Fibroblast of lung (primary cell): ENCODE results near the gene TMEM205. TPM values are rescaled to one million over a fixed set of nuclear protein-coding genes. Genes with fewer than 3 reads are reported as not detected.

ENCODE experiments used
- DNase-seq, 2 donors: peaks; one replicate each; pipeline versions ENCODE4 v3.0.0 to v3.0.0-alpha.2; 2010; ENCODE audit warnings: low read depth in 2 of 2
- H2AFZ ChIP-seq: 2 replicates; pipeline ENCODE4 v1.5.1; 2012; ENCODE audit warnings: low read length, control low read depth, inconsistent platforms
- H3K27ac ChIP-seq: 2 replicates; pipeline ENCODE4 v1.5.1; 2011; ENCODE audit warnings: low read length, control low read depth; ENCODE audit not compliant: insufficient read depth
- H3K27me3 ChIP-seq: 2 replicates; pipeline ENCODE4 v1.5.1; 2011; ENCODE audit warnings: mild to moderate bottlenecking, low read length; ENCODE audit not compliant: control insufficient read depth, insufficient read depth
- H3K36me3 ChIP-seq: 2 replicates; pipeline ENCODE4 v1.5.1; 2011; ENCODE audit warnings: low read length; ENCODE audit not compliant: control insufficient read depth, insufficient read depth
- H3K4me1 ChIP-seq: 2 replicates; pipeline ENCODE4 v1.5.1; 2011; ENCODE audit warnings: low read length; ENCODE audit not compliant: control insufficient read depth, insufficient read depth; ENCODE audit errors: extremely low read depth
- H3K4me2 ChIP-seq: 2 replicates; pipeline ENCODE4 v1.5.1; 2011; ENCODE audit warnings: low read length, control low read depth; ENCODE audit not compliant: insufficient read depth; ENCODE audit errors: extremely low read depth
- H3K4me3 ChIP-seq, 4 experiments: fragments of 200-600 bp in 1 of 4; sonication (generic) in 1 of 4; replicated peaks in 1 of 4; 2 replicates each; pipeline ENCODE4 v1.5.1; 2011 to 2016; ENCODE audit warnings: low read length in 4 of 4, low read depth in 3 of 4, mild to moderate bottlenecking in 3 of 4, control low read depth in 2 of 4, inconsistent platforms in 1 of 4, mixed read lengths in 1 of 4; ENCODE audit not compliant: insufficient read depth in 1 of 4; ENCODE audit errors: control extremely low read depth in 1 of 4
- H3K79me2 ChIP-seq: 2 replicates; pipeline ENCODE4 v1.5.1; 2012; ENCODE audit warnings: mild to moderate bottlenecking, low read length, inconsistent platforms; ENCODE audit not compliant: control insufficient read depth, insufficient read depth
- H3K9ac ChIP-seq: 2 replicates; pipeline ENCODE4 v1.5.1; 2011; ENCODE audit warnings: mild to moderate bottlenecking, low read length, control low read depth; ENCODE audit not compliant: insufficient read depth
- H3K9me3 ChIP-seq: 2 replicates; pipeline ENCODE4 v1.5.1; 2012; ENCODE audit warnings: low read depth, low read length; ENCODE audit not compliant: control insufficient read depth, insufficient read depth
- H4K20me1 ChIP-seq: 2 replicates; pipeline ENCODE4 v1.5.1; 2011; ENCODE audit warnings: low read length; ENCODE audit not compliant: control insufficient read depth, insufficient read depth; ENCODE audit errors: extremely low read depth
- EZH2 ChIP-seq: IDR thresholded peaks from 2 replicates; pipeline ENCODE4 v1.5.1; 2012; ENCODE audit warnings: low read length, control low read depth, mild to moderate bottlenecking; ENCODE audit errors: missing control alignments
- polyA plus RNA-seq, 2 donors: library from polyadenylated mRNA; depleted of rRNA in 1 of 2; stranded (reverse) in 1 of 2; unstranded in 1 of 2; fragments of >200 nt; gene quantifications; 2 replicates each; pipeline ENCODE4 v1.2.1, GENCODE V29; 2011 to 2012; ENCODE audit warnings: missing spikeins in 1 of 2
- total RNA-seq: library from RNA; depleted of rRNA; stranded (reverse); fragments of >200 nt; gene quantifications from 2 replicates; pipeline ENCODE4 v1.2.1, GENCODE V29; 2014
- TF ChIP-seq, protein P1 (sequence below), 2 donors: IDR thresholded peaks in 1 of 2; conservative IDR thresholded peaks in 1 of 2; 1 replicate in 1 of 2; 2 replicates in 1 of 2; pipeline ENCODE4 v1.5.1; 2011 to 2012; ENCODE audit warnings: low read length in 2 of 2, control low read depth in 1 of 2, inconsistent platforms in 1 of 2, low read depth in 1 of 2, mild to moderate bottlenecking in 1 of 2

Gene TMEM205
- total and polyA plus RNA-seq, 2 donors (not counting 1 experiment from before 2014, with no cell fraction given): 54.7 to 68.4 TPM

DNA sequence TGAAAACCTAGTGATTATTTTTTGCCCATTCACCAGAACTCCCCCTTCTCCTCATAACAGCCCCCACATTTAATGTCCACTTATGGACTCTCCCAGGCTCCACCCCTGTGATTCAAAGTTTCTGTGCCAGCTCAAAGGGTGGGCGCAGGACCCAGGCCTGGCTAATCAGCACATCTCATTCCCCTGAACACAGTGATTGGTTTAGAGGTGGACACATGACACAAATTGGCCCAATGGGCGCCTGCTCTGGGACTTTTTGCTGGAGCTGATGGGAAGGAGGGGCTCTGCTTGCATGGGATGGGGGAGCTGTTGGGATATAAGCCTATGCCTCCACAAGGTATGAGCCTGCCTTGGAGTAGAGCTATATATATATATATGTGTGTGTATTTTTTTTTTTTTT is 44.3 kb upstream of the TMEM205 start:
- no peak for DNase-seq
- Histone ChIP-seq H3K4me3 (no peak overlapping the region), H3K36me3 (no peaks in the 10 kb centered on the region), H3K9me3 (no peaks in the 10 kb centered on the region), H3K4me1 (no peaks in the 10 kb centered on the region), H3K79me2 (no peaks in the 10 kb centered on the region), H4K20me1 (no peaks in the 10 kb centered on the region), H3K27ac (no peak overlapping the region), H3K9ac (no peak overlapping the region), H3K4me2 (no peak overlapping the region), H3K27me3 (no peaks in the 10 kb centered on the region), H2AFZ (no peak overlapping the region)
- TF ChIP-seq EZH2: no peak
- TF ChIP-seq, protein P1, sequence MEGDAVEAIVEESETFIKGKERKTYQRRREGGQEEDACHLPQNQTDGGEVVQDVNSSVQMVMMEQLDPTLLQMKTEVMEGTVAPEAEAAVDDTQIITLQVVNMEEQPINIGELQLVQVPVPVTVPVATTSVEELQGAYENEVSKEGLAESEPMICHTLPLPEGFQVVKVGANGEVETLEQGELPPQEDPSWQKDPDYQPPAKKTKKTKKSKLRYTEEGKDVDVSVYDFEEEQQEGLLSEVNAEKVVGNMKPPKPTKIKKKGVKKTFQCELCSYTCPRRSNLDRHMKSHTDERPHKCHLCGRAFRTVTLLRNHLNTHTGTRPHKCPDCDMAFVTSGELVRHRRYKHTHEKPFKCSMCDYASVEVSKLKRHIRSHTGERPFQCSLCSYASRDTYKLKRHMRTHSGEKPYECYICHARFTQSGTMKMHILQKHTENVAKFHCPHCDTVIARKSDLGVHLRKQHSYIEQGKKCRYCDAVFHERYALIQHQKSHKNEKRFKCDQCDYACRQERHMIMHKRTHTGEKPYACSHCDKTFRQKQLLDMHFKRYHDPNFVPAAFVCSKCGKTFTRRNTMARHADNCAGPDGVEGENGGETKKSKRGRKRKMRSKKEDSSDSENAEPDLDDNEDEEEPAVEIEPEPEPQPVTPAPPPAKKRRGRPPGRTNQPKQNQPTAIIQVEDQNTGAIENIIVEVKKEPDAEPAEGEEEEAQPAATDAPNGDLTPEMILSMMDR (conservative IDR thresholded peaks at IDR 0.05 in 1 of 2, IDR thresholded peaks at IDR 0.05 in 1 of 2; ENCODE audit: low read depth in 1 of 2, low read length in 2 of 2): no peak

DNA sequence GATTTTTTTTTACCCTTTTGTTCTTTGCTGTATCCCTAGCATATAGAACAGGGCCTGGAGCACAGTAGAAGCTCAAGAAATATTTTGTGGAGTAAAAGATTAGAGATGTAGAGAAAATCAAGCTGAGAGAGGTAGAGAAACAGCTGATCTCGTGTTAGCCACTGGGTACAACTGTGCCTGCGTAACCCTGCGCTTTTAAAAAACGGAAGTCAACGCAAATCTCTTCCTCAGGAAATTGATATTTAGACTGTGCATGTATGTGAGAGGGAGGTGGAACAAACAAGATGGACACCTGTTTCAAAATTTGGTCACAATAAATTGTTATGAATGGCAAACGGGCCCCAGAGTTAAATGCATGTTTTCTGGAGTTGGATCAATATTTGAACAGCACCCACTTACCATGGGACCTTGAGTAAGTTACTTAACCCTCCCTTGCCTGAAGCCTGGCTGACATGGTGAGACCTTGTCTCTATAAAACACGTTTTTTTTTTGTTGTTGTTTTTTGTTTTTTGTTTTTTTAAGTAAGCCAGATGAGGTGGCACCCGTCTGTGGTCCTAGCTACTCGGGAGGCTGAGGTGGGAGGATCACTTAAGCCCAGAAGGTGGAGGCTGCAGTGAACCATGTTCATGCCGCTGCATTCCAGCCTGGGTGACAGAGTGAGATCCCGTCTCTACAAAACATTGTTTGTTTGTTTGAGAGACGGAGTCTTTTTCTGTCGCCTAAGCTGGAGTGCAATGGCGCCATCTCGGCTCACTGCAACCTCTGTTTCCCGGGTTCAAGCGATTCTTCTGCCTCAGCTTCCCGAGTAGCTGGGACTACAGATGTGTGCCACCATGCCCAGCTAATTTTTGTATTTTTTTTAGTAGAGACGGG is 41.3 kb upstream of the TMEM205 start:
- DNase-seq: no peak
- H3K27ac ChIP-seq: no peak overlapping the region
- no peak overlapping the region for H3K9ac ChIP-seq
- H3K4me3 ChIP-seq: no peak overlapping the region
- no peaks in the 10 kb centered on the region for H3K9me3 ChIP-seq
- H3K4me2 ChIP-seq: no peak overlapping the region
- TF ChIP-seq EZH2: no peak
- TF ChIP-seq, protein P1 (conservative IDR thresholded peaks at IDR 0.05 in 1 of 2, IDR thresholded peaks at IDR 0.05 in 1 of 2; ENCODE audit: low read depth in 1 of 2, low read length in 2 of 2): no peak
- no peaks in the 10 kb centered on the region for H3K27me3 ChIP-seq
- no peak overlapping the region for H2AFZ ChIP-seq
- no peaks in the 10 kb centered on the region for H3K36me3 ChIP-seq
- H3K79me2 ChIP-seq: no peaks in the 10 kb centered on the region
- no peaks in the 10 kb centered on the region for H4K20me1 ChIP-seq
- H3K4me1 ChIP-seq: no peaks in the 10 kb centered on the region

DNA sequence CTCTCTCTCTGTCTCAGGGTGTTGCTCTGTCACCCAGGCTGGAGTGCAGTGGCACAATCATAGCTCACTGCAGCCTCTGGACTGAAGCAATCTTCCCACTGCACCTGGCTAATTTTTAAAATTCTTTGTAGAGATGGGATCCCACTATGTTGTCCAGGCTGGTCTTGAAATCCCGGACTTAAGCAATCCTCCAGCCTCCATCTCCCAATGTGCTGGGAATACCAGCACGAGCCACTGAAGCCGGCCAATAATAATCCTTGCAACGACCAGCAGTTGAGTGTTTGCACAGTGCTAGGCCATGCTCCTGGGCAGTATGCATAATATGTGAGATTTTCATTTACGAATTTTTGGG is 38.7 kb upstream of the TMEM205 start:
- no peak overlapping the region for H3K27ac ChIP-seq
- H3K4me3 ChIP-seq: no peak overlapping the region
- H3K27me3 ChIP-seq: no peaks in the 10 kb centered on the region
- peaks cover 2% of the 10 kb centered on the region for H3K4me1 ChIP-seq
- H3K4me2 ChIP-seq: no peak overlapping the region
- DNase-seq: no peak
- TF ChIP-seq, protein P1 (conservative IDR thresholded peaks at IDR 0.05 in 1 of 2, IDR thresholded peaks at IDR 0.05 in 1 of 2; ENCODE audit: low read depth in 1 of 2, low read length in 2 of 2): no peak
- TF ChIP-seq EZH2: no peak
- no peaks in the 10 kb centered on the region for H4K20me1 ChIP-seq
- no peaks in the 10 kb centered on the region for H3K36me3 ChIP-seq
- peaks cover 4% of the 10 kb centered on the region for H3K79me2 ChIP-seq
- H2AFZ ChIP-seq: no peak overlapping the region
- H3K9ac ChIP-seq: no peak overlapping the region
- H3K9me3 ChIP-seq: no peaks in the 10 kb centered on the region
